Subcutaneous adipose tissue (tissue), 4 donors: Measurements from ENCODE around the gene RAI14. TPM values are rescaled to one million over a fixed set of nuclear protein-coding genes. Genes with fewer than 3 reads are reported as not detected.

Experiments
- CTCF ChIP-seq: fragments of 450-650 bp; IDR thresholded peaks from one replicate; pipeline ENCODE4 v1.5.1; 2016; ENCODE audit warnings: low read depth, mild to moderate bottlenecking, control low read depth, antibody characterized with exemption, moderate library complexity
- total RNA-seq, 4 donors: library from RNA; depleted of rRNA; stranded (reverse); fragments of >200 nt; gene quantifications; one replicate each; pipeline ENCODE4 v1.1.0, GENCODE V29; 2016

RAI14 gene
- total RNA-seq, 4 donors from 2014 or later = 8.6 to 25.0 (median 13.2) TPM

- no peak for TF ChIP-seq CTCF
These were observed 179.5 kb downstream of the RAI14 start for GRCh38 chr5:34835664-34836063.

GRCh38 chr5:34838785-34839714, 182.9 kb downstream of the RAI14 start, which contains the start of gene TTC23L:
Gene TTC23L, plus strand, starts transcription at chr5:34839164. Its CDS starts 1,508 bp downstream, at chr5:34840672.
- no peak for TF ChIP-seq CTCF

GRCh38 chr5:34841816-34842215, 185.7 kb downstream of the RAI14 start:
- TF ChIP-seq CTCF = no peak

- TF ChIP-seq CTCF = no peak
These were observed 186.4 kb downstream of the RAI14 start for GRCh38 chr5:34842554-34842953.

- no peak for TF ChIP-seq CTCF
These were observed 187.4 kb downstream of the RAI14 start for GRCh38 chr5:34843497-34843896.

GRCh38 chr5:34844106-34844505, 188.0 kb downstream of the RAI14 start:
- no peak for TF ChIP-seq CTCF

GRCh38 chr5:34844999-34845398, 188.9 kb downstream of the RAI14 start:
- TF ChIP-seq CTCF = no peak
